GM18526 (cell line): ENCODE results near the gene WDFY1.

Source experiments
- POLR2A ChIP-seq: IDR thresholded peaks from 3 replicates; pipeline ENCODE4 v1.6.1; 2011; ENCODE audit not compliant: insufficient read length; ENCODE audit errors: extremely low read depth

WDFY1 gene

GRCh38 chr2:223856021-223856420 lies 89.1 kb downstream of the WDFY1 start:
- no peak for TF ChIP-seq POLR2A

GRCh38 chr2:223855426-223855825 lies 89.7 kb downstream of the WDFY1 start:
- TF ChIP-seq POLR2A = no peak

GRCh38 chr2:223854741-223855140 lies 90.4 kb downstream of the WDFY1 start:
- TF ChIP-seq POLR2A = no peak

GRCh38 chr2:223853425-223853837 lies 91.7 kb downstream of the WDFY1 start:
- no peak for TF ChIP-seq POLR2A

- no peak for TF ChIP-seq POLR2A
Measured at GRCh38 chr2:223852281-223852795, 92.8 kb downstream of the WDFY1 start.

GRCh38 chr2:223847410-223847809 lies 97.7 kb downstream of the WDFY1 start:
- TF ChIP-seq POLR2A = no peak

- TF ChIP-seq POLR2A = no peak
Measured at GRCh38 chr2:223846515-223846914, 98.6 kb downstream of the WDFY1 start.

GRCh38 chr2:223841436-223842190 lies 103.5 kb downstream of the WDFY1 start:
- TF ChIP-seq POLR2A = no peak

- peak; percentile 57 for TF ChIP-seq POLR2A
Measured at GRCh38 chr2:223837287-223838061, 107.7 kb downstream of the WDFY1 start, which contains the start of gene AP1S3. Gene AP1S3, minus strand, starts transcription at chr2:223837582. Its CDS starts 132 bp downstream, at chr2:223837450.

GRCh38 chr2:223835701-223836532 lies 109.2 kb downstream of the WDFY1 start:
- peak; percentile 35 for TF ChIP-seq POLR2A

GRCh38 chr2:223834431-223834830 lies 110.7 kb downstream of the WDFY1 start:
- no peak for TF ChIP-seq POLR2A

GRCh38 chr2:223832241-223832903 lies 112.8 kb downstream of the WDFY1 start:
- no peak for TF ChIP-seq POLR2A

GRCh38 chr2:223829128-223829527 lies 116.0 kb downstream of the WDFY1 start:
- TF ChIP-seq POLR2A = no peak

GRCh38 chr2:223828314-223828713 lies 116.8 kb downstream of the WDFY1 start:
- TF ChIP-seq POLR2A = no peak

- TF ChIP-seq POLR2A = no peak
Measured at GRCh38 chr2:223826995-223827394, 118.1 kb downstream of the WDFY1 start.
